ENCODE results near the gene KLHL20.

GRCh38 chr1:173714441-173714758, 381 bp upstream of the KLHL20 start:
- no peak for TF ChIP-seq POLR2A (IDR thresholded peaks at IDR 0.05)
- TF ChIP-seq, protein P1, sequence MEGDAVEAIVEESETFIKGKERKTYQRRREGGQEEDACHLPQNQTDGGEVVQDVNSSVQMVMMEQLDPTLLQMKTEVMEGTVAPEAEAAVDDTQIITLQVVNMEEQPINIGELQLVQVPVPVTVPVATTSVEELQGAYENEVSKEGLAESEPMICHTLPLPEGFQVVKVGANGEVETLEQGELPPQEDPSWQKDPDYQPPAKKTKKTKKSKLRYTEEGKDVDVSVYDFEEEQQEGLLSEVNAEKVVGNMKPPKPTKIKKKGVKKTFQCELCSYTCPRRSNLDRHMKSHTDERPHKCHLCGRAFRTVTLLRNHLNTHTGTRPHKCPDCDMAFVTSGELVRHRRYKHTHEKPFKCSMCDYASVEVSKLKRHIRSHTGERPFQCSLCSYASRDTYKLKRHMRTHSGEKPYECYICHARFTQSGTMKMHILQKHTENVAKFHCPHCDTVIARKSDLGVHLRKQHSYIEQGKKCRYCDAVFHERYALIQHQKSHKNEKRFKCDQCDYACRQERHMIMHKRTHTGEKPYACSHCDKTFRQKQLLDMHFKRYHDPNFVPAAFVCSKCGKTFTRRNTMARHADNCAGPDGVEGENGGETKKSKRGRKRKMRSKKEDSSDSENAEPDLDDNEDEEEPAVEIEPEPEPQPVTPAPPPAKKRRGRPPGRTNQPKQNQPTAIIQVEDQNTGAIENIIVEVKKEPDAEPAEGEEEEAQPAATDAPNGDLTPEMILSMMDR (IDR thresholded peaks at IDR 0.05), result no peak

Data from body of pancreas (tissue), 4 donors.